ENCODE measurements around the gene PYDC2. TPM values are rescaled to one million over a fixed set of nuclear protein-coding genes. Genes with fewer than 3 reads are reported as not detected.

The PYDC2 gene
- polyA plus RNA-seq, 1 of the 3 experiments (the other 2 are of a cell fraction), result not detected

- H3K4me3 ChIP-seq (ENCODE audit: low read depth in 2 of 2, low read length in 1 of 2), result no peak overlapping the region
- no peaks in the 10 kb centered on the region for H3K9me3 ChIP-seq
- H3K4me1 ChIP-seq (ENCODE audit: control insufficient read depth in 1 of 2, insufficient read depth in 2 of 2, low read depth in 1 of 2, low read length in 1 of 2), result no peaks in the 10 kb centered on the region
- no peak overlapping the region for H3K4me2 ChIP-seq
- H3K79me2 ChIP-seq (ENCODE audit: insufficient read depth), result no peaks in the 10 kb centered on the region
- ChIA-PET POLR2A (no interaction called here), CTCF (interaction anchor here (1.3 kb wide), 1 partner anchor 1000 kb away, joined by 3 read pairs; no protein-coding TSS in a partner anchor)
- peaks cover 0 to 6% of the 10 kb centered on the region in 2 experiments for H3K36me3 ChIP-seq (replicated peaks in 1 of 2; ENCODE audit: control insufficient read depth in 1 of 2, insufficient read depth in 2 of 2, low read length in 1 of 2)
- H3F3A ChIP-seq (replicated peaks; ENCODE audit: insufficient read depth), result no peaks in the 10 kb centered on the region
- WGBS (ENCODE audit: low lambda C conversion rate), result 55% methylated on average over 3 of the region's 3 CpGs
- H3K27ac ChIP-seq (ENCODE audit: low read depth in 2 of 2, low read length in 1 of 2), result no peak overlapping the region
- H3K9ac ChIP-seq, result no peak overlapping the region
- TF ChIP-seq POLR2AphosphoS5 (IDR thresholded peaks at IDR 0.05; ENCODE audit: low read depth, low read length), result no peak
- TF ChIP-seq, protein P1, sequence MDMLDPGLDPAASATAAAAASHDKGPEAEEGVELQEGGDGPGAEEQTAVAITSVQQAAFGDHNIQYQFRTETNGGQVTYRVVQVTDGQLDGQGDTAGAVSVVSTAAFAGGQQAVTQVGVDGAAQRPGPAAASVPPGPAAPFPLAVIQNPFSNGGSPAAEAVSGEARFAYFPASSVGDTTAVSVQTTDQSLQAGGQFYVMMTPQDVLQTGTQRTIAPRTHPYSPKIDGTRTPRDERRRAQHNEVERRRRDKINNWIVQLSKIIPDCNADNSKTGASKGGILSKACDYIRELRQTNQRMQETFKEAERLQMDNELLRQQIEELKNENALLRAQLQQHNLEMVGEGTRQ (IDR thresholded peaks at IDR 0.05; ENCODE audit: borderline replicate concordance, low read depth, low read length), result no peak
- TF ChIP-seq TAF1 (IDR thresholded peaks at IDR 0.05; ENCODE audit: borderline replicate concordance, low read depth, low read length), result no peak
- TF ChIP-seq SIN3A (IDR thresholded peaks at IDR 0.05; ENCODE audit: borderline replicate concordance, low read depth, low read length), result no peak
- TF ChIP-seq ELF1 (IDR thresholded peaks at IDR 0.05), result no peak
- no peak for TF ChIP-seq JUND (IDR thresholded peaks at IDR 0.05)
- TF ChIP-seq TEAD4 (IDR thresholded peaks at IDR 0.05; ENCODE audit: borderline replicate concordance, insufficient read depth), result no peak
- no peak for TF ChIP-seq GABPA (IDR thresholded peaks at IDR 0.05; ENCODE audit: low read depth)
- TF ChIP-seq RFX5 (IDR thresholded peaks at IDR 0.05; ENCODE audit: low read length), result no peak
- TF ChIP-seq IRF3 (IDR thresholded peaks at IDR 0.05; ENCODE audit: low read depth, low read length), result no peak
- no peaks in the 10 kb centered on the region for H3K27me3 ChIP-seq (ENCODE audit: insufficient read depth)
- H2AFZ ChIP-seq (ENCODE audit: low read depth), result no peak overlapping the region
- no peaks in the 10 kb centered on the region for H4K20me1 ChIP-seq (ENCODE audit: insufficient read depth)
- H3K9me2 ChIP-seq, result no peaks in the 10 kb centered on the region
- no peak for DNase-seq
Observed at GRCh38 chr3:191444569-191444968, 16.4 kb upstream of the PYDC2 start.

- Histone ChIP-seq H3K9ac (no peak overlapping the region), H3K27me3 (ENCODE audit: insufficient read depth) (no peaks in the 10 kb centered on the region), H4K20me1 (ENCODE audit: insufficient read depth) (no peaks in the 10 kb centered on the region), H3K27ac (ENCODE audit: low read depth in 2 of 2, low read length in 1 of 2) (no peak overlapping the region), H2AFZ (ENCODE audit: low read depth) (no peak overlapping the region), H3K4me2 (no peak overlapping the region), H3F3A (replicated peaks; ENCODE audit: insufficient read depth) (no peaks in the 10 kb centered on the region), H3K9me2 (no peaks in the 10 kb centered on the region; the same call in 1 of the 2 replicates), H3K9me3 (no peaks in the 10 kb centered on the region), H3K36me3 (replicated peaks in 1 of 2; ENCODE audit: control insufficient read depth in 1 of 2, insufficient read depth in 2 of 2, low read length in 1 of 2) (no peaks in the 10 kb centered on the region), H3K4me3 (ENCODE audit: low read depth in 2 of 2, low read length in 1 of 2) (no peak overlapping the region), H3K4me1 (ENCODE audit: control insufficient read depth in 1 of 2, insufficient read depth in 2 of 2, low read depth in 1 of 2, low read length in 1 of 2) (no peaks in the 10 kb centered on the region), H3K79me2 (ENCODE audit: insufficient read depth) (no peaks in the 10 kb centered on the region)
- no peak for DNase-seq
- WGBS (ENCODE audit: low lambda C conversion rate), result 55% methylated on average over 1 of the region's 1 CpG
- TF ChIP-seq SMC3 (IDR thresholded peaks at IDR 0.05; ENCODE audit: low read depth, low read length) (no peak), PBX3 (IDR thresholded peaks at IDR 0.05) (no peak), FOXJ3 (CRISPR knock-in tag; IDR thresholded peaks at IDR 0.05) (no peak), MAX (IDR thresholded peaks at IDR 0.05; ENCODE audit: low read depth) (no peak), TCF12 (IDR thresholded peaks at IDR 0.05) (no peak), FOXM1 (IDR thresholded peaks at IDR 0.05; ENCODE audit: low read depth) (no peak), GATA2 (CRISPR knock-in tag; IDR thresholded peaks at IDR 0.05) (no peak), USF1 (IDR thresholded peaks at IDR 0.05; ENCODE audit: borderline replicate concordance, low read depth) (no peak), EZH2phosphoT487 (IDR thresholded peaks at IDR 0.05; ENCODE audit: borderline replicate concordance, low read depth) (no peak), TAF1 (IDR thresholded peaks at IDR 0.05; ENCODE audit: borderline replicate concordance, low read depth, low read length) (no peak), GABPA (IDR thresholded peaks at IDR 0.05; ENCODE audit: low read depth) (no peak), MXI1 (IDR thresholded peaks at IDR 0.05; ENCODE audit: low read depth, low read length) (no peak), NRF1 (IDR thresholded peaks at IDR 0.05; ENCODE audit: low read depth, low read length) (no peak), ELF1 (IDR thresholded peaks at IDR 0.05) (no peak)
- TF ChIP-seq, protein P2, sequence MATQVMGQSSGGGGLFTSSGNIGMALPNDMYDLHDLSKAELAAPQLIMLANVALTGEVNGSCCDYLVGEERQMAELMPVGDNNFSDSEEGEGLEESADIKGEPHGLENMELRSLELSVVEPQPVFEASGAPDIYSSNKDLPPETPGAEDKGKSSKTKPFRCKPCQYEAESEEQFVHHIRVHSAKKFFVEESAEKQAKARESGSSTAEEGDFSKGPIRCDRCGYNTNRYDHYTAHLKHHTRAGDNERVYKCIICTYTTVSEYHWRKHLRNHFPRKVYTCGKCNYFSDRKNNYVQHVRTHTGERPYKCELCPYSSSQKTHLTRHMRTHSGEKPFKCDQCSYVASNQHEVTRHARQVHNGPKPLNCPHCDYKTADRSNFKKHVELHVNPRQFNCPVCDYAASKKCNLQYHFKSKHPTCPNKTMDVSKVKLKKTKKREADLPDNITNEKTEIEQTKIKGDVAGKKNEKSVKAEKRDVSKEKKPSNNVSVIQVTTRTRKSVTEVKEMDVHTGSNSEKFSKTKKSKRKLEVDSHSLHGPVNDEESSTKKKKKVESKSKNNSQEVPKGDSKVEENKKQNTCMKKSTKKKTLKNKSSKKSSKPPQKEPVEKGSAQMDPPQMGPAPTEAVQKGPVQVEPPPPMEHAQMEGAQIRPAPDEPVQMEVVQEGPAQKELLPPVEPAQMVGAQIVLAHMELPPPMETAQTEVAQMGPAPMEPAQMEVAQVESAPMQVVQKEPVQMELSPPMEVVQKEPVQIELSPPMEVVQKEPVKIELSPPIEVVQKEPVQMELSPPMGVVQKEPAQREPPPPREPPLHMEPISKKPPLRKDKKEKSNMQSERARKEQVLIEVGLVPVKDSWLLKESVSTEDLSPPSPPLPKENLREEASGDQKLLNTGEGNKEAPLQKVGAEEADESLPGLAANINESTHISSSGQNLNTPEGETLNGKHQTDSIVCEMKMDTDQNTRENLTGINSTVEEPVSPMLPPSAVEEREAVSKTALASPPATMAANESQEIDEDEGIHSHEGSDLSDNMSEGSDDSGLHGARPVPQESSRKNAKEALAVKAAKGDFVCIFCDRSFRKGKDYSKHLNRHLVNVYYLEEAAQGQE (IDR thresholded peaks at IDR 0.05; ENCODE audit: low read depth, low read length), result no peak
- ChIA-PET POLR2A (no interaction called here), CTCF (no interaction called here)
Observed at GRCh38 chr3:191449256-191449655, 11.7 kb upstream of the PYDC2 start.
